ENCODE results near the gene GABRA6. TPM values are rescaled to one million over a fixed set of nuclear protein-coding genes. Genes with fewer than 3 reads are reported as not detected.

The GABRA6 gene
- total RNA-seq, 1 experiment from 2014 or later: not detected

GRCh38 chr5:161663431-161663830 is 22.1 kb upstream of the GABRA6 start:
- Histone ChIP-seq H3K4me3 (ENCODE audit: low read depth, low read length) (no peak overlapping the region), H3K36me3 (ENCODE audit: control insufficient read depth, insufficient read depth, low read length) (no peaks in the 10 kb centered on the region), H3K4me1 (no peaks in the 10 kb centered on the region), H3K27me3 (replicated peaks; ENCODE audit: control insufficient read depth, insufficient read depth, low read length) (no peaks in the 10 kb centered on the region), H3K9me3 (no peaks in the 10 kb centered on the region; the same call in 1 of the 2 replicates)
- no peak for TF ChIP-seq CTCF (IDR thresholded peaks at IDR 0.05; ENCODE audit: insufficient read depth in 1 of 2, low read depth in 1 of 2, low read length in 1 of 2, severe bottlenecking in 1 of 2, unreplicated experiment in 1 of 2)
- BruUV-seq (replicated peaks): no TSS peak
- ChIA-PET POLR2A (no interaction called here), CTCF (no interaction called here)
- intact Hi-C loops (cut with micrococcal nuclease; ENCODE audit: unreplicated experiment): no loop called here
- Mint-ChIP-seq H3K4me1 (ENCODE audit: low read depth, unreplicated experiment) (no peaks in the 10 kb centered on the region), H3K36me3 (ENCODE audit: insufficient read depth, unreplicated experiment) (no peaks in the 10 kb centered on the region), H3K27ac (ENCODE audit: unreplicated experiment) (no peak overlapping the region), H3K27me3 (ENCODE audit: insufficient read depth, unreplicated experiment) (no peaks in the 10 kb centered on the region), H3K9me3 (ENCODE audit: unreplicated experiment) (no peaks in the 10 kb centered on the region), H3K4me3 (ENCODE audit: unreplicated experiment) (no peak overlapping the region)
- no peak for DNase-seq

GRCh38 chr5:161676103-161676502 is 9.4 kb upstream of the GABRA6 start:
- DNase-seq: no peak
- Mint-ChIP-seq H3K9me3 (ENCODE audit: unreplicated experiment) (no peaks in the 10 kb centered on the region), H3K36me3 (ENCODE audit: insufficient read depth, unreplicated experiment) (no peaks in the 10 kb centered on the region), H3K27ac (ENCODE audit: unreplicated experiment) (no peak overlapping the region), H3K27me3 (ENCODE audit: insufficient read depth, unreplicated experiment) (no peaks in the 10 kb centered on the region), H3K4me1 (ENCODE audit: low read depth, unreplicated experiment) (no peaks in the 10 kb centered on the region), H3K4me3 (ENCODE audit: unreplicated experiment) (no peak overlapping the region)
- H3K9me3 ChIP-seq: no peaks in the 10 kb centered on the region
- ChIA-PET CTCF (no interaction called here), POLR2A (no interaction called here)
- BruUV-seq (replicated peaks): no TSS peak
- no peaks in the 10 kb centered on the region for H3K36me3 ChIP-seq (ENCODE audit: control insufficient read depth, insufficient read depth, low read length)
- intact Hi-C loops (cut with micrococcal nuclease; ENCODE audit: unreplicated experiment): loop anchor here (1.0 kb wide), 1 partner anchor 132 kb away; no protein-coding TSS in a partner anchor
- H3K27me3 ChIP-seq (replicated peaks; ENCODE audit: control insufficient read depth, insufficient read depth, low read length): no peaks in the 10 kb centered on the region
- peak; percentile 34 to 70 for TF ChIP-seq CTCF (IDR thresholded peaks at IDR 0.05; ENCODE audit: insufficient read depth in 1 of 2, low read depth in 1 of 2, low read length in 1 of 2, severe bottlenecking in 1 of 2, unreplicated experiment in 1 of 2)
- H3K4me3 ChIP-seq (ENCODE audit: low read depth, low read length): no peak overlapping the region
- H3K4me1 ChIP-seq: no peaks in the 10 kb centered on the region

GRCh38 chr5:161686149-161686548 is 628 bp downstream of the GABRA6 start:
- Mint-ChIP-seq H3K36me3 (ENCODE audit: insufficient read depth, unreplicated experiment) (no peaks in the 10 kb centered on the region), H3K27me3 (ENCODE audit: insufficient read depth, unreplicated experiment) (no peaks in the 10 kb centered on the region), H3K9me3 (ENCODE audit: unreplicated experiment) (no peaks in the 10 kb centered on the region), H3K27ac (ENCODE audit: unreplicated experiment) (no peak overlapping the region), H3K4me1 (ENCODE audit: low read depth, unreplicated experiment) (no peaks in the 10 kb centered on the region), H3K4me3 (ENCODE audit: unreplicated experiment) (no peak overlapping the region)
- BruUV-seq (replicated peaks): no TSS peak
- ChIA-PET POLR2A (no interaction called here), CTCF (no interaction called here)
- intact Hi-C loops (cut with micrococcal nuclease; ENCODE audit: unreplicated experiment): no loop called here
- Histone ChIP-seq H3K36me3 (ENCODE audit: control insufficient read depth, insufficient read depth, low read length) (no peaks in the 10 kb centered on the region), H3K4me1 (no peaks in the 10 kb centered on the region), H3K9me3 (no peaks in the 10 kb centered on the region), H3K27me3 (replicated peaks; ENCODE audit: control insufficient read depth, insufficient read depth, low read length) (no peaks in the 10 kb centered on the region), H3K4me3 (ENCODE audit: low read depth, low read length) (no peak overlapping the region)
- no peak for TF ChIP-seq CTCF (IDR thresholded peaks at IDR 0.05; ENCODE audit: insufficient read depth in 1 of 2, low read depth in 1 of 2, low read length in 1 of 2, severe bottlenecking in 1 of 2, unreplicated experiment in 1 of 2)
- no peak for DNase-seq

Data from Caco-2 (cell line).